IMR-90 (cell line): ENCODE results near the gene MROH8.

Experiments
- FOS ChIP-seq: fragments of 150-350 bp; IDR thresholded peaks from 2 replicates; pipeline ENCODE4 v1.6.1; 2016; ENCODE audit warnings: low read depth, low read length
- MXI1 ChIP-seq: IDR thresholded peaks from 2 replicates; pipeline ENCODE4 v1.6.1; 2012; ENCODE audit warnings: low read depth, mild to moderate bottlenecking, low read length, moderate library complexity, borderline replicate concordance
- POLR2A ChIP-seq: IDR thresholded peaks from 2 replicates; pipeline ENCODE4 v1.6.1; 2012; ENCODE audit warnings: mild to moderate bottlenecking, low read depth, low read length
- RAD21 ChIP-seq: IDR thresholded peaks from 2 replicates; pipeline ENCODE4 v1.6.1; 2012; ENCODE audit warnings: low read length, improper control_type of control experiment
- RFX5 ChIP-seq: IDR thresholded peaks from 2 replicates; pipeline ENCODE4 v1.8.0; 2012; ENCODE audit warnings: low read depth, mild to moderate bottlenecking, low read length, moderate library complexity
- SMC3 ChIP-seq: fragments of 150-350 bp; IDR thresholded peaks from 2 replicates; pipeline ENCODE4 v1.6.1; 2016; ENCODE audit warnings: low read depth, mild to moderate bottlenecking, antibody characterized with exemption, low read length, moderate library complexity
- TF ChIP-seq, protein P1 (sequence below): conservative IDR thresholded peaks from 2 replicates; pipeline ENCODE4 v1.5.1; 2012; ENCODE audit warnings: mild to moderate bottlenecking, low read depth, low read length, improper control_type of control experiment
- TF ChIP-seq, protein P2 (sequence below): fragments of 150-350 bp; IDR thresholded peaks from 2 replicates; pipeline ENCODE4 v1.6.1; 2017; ENCODE audit warnings: mild to moderate bottlenecking, antibody characterized with exemption, low read length, low read depth
- TF ChIP-seq, protein P3 (sequence below): fragments of 150-350 bp; IDR thresholded peaks from 2 replicates; pipeline ENCODE4 v1.6.1; 2016; ENCODE audit warnings: low read depth, mild to moderate bottlenecking, low read length, moderate library complexity, borderline replicate concordance

DNA sequence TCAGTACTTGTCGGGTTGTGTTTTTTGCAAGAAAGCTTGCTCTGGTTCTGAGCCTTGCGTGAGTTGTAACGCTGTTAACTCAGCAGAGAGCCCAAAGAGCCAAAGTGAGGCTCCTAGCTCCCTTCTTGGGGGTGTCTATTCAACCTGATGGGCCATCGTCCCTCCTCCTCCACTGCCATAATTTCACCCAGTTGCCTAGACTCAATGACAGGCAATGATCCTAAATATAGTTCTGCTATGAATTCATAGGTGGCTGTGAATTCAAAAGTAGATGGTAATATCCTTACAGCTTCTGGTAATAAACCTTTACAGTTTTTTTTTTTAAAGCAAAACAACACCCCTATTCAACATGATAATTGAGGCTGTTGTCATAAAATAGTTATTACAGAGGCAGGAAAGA, 42.7 kb upstream of the MROH8 start:
- TF ChIP-seq, protein P1, sequence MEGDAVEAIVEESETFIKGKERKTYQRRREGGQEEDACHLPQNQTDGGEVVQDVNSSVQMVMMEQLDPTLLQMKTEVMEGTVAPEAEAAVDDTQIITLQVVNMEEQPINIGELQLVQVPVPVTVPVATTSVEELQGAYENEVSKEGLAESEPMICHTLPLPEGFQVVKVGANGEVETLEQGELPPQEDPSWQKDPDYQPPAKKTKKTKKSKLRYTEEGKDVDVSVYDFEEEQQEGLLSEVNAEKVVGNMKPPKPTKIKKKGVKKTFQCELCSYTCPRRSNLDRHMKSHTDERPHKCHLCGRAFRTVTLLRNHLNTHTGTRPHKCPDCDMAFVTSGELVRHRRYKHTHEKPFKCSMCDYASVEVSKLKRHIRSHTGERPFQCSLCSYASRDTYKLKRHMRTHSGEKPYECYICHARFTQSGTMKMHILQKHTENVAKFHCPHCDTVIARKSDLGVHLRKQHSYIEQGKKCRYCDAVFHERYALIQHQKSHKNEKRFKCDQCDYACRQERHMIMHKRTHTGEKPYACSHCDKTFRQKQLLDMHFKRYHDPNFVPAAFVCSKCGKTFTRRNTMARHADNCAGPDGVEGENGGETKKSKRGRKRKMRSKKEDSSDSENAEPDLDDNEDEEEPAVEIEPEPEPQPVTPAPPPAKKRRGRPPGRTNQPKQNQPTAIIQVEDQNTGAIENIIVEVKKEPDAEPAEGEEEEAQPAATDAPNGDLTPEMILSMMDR, result no peak
- TF ChIP-seq RFX5 (no peak), MXI1 (no peak), RAD21 (no peak), POLR2A (no peak), SMC3 (no peak), FOS (no peak)
- TF ChIP-seq, protein P2, sequence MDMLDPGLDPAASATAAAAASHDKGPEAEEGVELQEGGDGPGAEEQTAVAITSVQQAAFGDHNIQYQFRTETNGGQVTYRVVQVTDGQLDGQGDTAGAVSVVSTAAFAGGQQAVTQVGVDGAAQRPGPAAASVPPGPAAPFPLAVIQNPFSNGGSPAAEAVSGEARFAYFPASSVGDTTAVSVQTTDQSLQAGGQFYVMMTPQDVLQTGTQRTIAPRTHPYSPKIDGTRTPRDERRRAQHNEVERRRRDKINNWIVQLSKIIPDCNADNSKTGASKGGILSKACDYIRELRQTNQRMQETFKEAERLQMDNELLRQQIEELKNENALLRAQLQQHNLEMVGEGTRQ, result no peak
- TF ChIP-seq, protein P3, sequence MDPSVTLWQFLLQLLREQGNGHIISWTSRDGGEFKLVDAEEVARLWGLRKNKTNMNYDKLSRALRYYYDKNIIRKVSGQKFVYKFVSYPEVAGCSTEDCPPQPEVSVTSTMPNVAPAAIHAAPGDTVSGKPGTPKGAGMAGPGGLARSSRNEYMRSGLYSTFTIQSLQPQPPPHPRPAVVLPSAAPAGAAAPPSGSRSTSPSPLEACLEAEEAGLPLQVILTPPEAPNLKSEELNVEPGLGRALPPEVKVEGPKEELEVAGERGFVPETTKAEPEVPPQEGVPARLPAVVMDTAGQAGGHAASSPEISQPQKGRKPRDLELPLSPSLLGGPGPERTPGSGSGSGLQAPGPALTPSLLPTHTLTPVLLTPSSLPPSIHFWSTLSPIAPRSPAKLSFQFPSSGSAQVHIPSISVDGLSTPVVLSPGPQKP, result no peak
